Measurements from ENCODE around the gene PRKG1.
"Not testable (repeated sequence)": the region's sequence is repeated elsewhere in the genome, so short reads cannot be mapped to it uniquely, and the experiment has no call there.

The PRKG1 gene

DNA sequence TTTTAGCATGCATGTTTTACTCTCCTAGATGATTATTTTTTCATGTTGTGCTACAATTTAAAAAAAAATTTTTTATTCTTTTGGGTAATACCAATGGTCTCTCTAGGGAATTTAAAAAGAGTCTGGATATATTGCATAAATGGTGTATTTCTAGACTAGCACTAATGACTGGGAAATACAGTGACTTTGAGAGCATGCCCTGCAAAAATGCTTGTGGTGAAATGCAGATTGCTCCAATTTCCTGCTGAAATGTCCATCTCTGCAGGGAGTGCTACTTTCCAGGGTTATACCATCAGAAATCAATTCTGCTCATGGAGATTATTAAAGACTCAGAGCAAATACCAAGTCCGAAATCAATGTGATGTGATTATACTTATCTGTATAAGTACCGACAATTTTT is 186.1 kb downstream of the PRKG1 start:
- TF ChIP-seq, protein P1, sequence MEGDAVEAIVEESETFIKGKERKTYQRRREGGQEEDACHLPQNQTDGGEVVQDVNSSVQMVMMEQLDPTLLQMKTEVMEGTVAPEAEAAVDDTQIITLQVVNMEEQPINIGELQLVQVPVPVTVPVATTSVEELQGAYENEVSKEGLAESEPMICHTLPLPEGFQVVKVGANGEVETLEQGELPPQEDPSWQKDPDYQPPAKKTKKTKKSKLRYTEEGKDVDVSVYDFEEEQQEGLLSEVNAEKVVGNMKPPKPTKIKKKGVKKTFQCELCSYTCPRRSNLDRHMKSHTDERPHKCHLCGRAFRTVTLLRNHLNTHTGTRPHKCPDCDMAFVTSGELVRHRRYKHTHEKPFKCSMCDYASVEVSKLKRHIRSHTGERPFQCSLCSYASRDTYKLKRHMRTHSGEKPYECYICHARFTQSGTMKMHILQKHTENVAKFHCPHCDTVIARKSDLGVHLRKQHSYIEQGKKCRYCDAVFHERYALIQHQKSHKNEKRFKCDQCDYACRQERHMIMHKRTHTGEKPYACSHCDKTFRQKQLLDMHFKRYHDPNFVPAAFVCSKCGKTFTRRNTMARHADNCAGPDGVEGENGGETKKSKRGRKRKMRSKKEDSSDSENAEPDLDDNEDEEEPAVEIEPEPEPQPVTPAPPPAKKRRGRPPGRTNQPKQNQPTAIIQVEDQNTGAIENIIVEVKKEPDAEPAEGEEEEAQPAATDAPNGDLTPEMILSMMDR (conservative IDR thresholded peaks at IDR 0.05; ENCODE audit: low read length), result no peak
- DNase-seq (ENCODE audit: low read depth), result peak; percentile 39
- H3K4me3 ChIP-seq (ENCODE audit: low read length), result no peak overlapping the region

DNA sequence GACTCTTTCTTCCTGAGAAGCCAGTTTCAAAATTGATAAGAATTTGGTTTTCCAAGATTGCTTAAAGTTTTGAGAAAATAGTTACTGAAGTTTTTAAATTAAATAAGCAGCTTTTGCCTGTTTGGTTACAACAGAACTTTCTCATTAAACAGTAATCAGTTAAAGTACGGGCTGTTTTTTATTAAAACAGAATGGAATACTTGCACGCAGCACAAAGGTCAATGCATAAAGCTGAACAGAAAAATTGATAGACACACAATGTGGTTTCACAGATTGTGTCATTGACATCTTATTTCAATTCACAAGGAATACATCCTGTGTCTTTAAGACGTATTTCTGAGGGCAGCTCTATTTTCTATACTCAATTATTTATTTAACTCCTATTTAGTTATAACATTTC is 192.2 kb downstream of the PRKG1 start:
- H3K4me3 ChIP-seq (ENCODE audit: low read length), result no peak overlapping the region
- TF ChIP-seq, protein P1 (conservative IDR thresholded peaks at IDR 0.05; ENCODE audit: low read length), result no peak
- DNase-seq (ENCODE audit: low read depth), result peak; percentile 58

DNA sequence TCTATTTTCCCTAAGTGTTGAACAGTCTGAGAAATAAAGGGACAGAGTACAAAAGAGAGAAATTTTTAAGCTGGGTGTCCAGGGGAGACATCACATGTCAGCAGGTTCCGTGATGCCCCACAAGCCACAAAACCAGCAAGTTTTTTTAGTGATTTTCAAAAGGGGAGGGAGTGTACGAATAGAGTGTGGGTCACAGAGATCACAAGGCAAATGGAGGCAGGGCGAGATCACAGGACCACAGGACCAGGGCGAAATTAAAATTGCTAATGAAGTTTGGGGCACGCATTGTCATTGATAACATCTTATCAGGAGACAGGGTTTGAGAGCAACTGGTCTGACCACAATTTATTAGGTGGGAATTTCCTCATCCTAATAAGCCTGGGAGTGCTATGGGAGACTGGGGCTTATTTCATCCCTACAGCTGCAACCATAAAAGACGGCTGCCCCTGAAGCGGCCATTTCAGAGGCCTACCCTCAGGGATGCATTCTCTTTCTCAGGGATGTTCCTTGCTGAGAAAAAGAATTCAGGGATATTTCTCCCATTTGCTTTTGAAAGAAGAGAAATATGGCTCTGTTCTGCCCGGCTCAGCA is 193.8 kb downstream of the PRKG1 start:
- H3K4me3 ChIP-seq (ENCODE audit: low read length); DNase-seq (ENCODE audit: low read depth): not testable (repeated sequence)

DNA sequence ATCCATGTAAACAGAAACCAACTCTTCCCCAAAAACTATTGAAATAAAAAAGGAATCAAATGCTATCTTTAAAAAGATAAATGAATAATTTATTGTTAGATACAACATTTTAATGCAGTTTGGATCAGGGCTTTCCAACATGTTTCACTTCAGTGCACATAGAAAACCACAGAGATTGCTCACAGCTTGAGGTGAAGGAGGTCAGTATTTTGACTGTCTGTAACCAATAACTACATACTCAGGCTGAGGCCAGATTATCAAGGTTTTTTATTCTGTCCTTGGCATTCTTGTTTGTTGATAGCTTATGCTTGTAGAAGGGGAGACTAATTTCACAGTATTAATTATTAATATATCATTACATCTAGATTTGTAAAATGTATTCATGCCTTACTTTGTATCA is 195.5 kb downstream of the PRKG1 start:
- TF ChIP-seq, protein P1 (conservative IDR thresholded peaks at IDR 0.05; ENCODE audit: low read length), result no peak
- no peak overlapping the region for H3K4me3 ChIP-seq (ENCODE audit: low read length)
- peak; percentile 63 for DNase-seq (ENCODE audit: low read depth)

- no peak overlapping the region for H3K4me3 ChIP-seq (ENCODE audit: low read length)
- peak; percentile 51 for DNase-seq (ENCODE audit: low read depth)
- TF ChIP-seq, protein P1 (conservative IDR thresholded peaks at IDR 0.05; ENCODE audit: low read length), result no peak
These were observed 196.7 kb downstream of the PRKG1 start for GRCh38 chr10:51270936-51271530.

GRCh38 chr10:51272099-51272498 is 197.8 kb downstream of the PRKG1 start:
- H3K4me3 ChIP-seq (ENCODE audit: low read length); DNase-seq (ENCODE audit: low read depth): not testable (repeated sequence)

DNA sequence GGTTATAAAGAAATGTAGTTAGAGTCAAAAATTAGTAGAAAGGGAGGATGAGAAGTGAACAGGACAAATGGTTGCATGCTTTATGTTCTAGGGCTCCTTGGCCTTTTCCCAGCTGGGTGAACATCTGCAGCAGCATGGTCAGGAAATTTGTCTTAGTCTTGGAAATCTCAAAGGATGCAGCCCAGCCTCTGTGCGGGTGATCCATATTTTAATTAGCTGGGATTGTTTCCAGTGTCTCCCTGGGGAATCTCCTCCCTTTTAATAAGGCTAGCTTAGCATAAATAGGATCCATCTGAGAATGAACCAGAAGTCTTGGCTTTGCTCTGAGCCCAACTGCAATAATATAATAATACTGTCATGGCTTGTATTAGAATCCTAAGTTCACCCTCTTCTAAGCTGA is 198.3 kb downstream of the PRKG1 start:
- DNase-seq (ENCODE audit: low read depth), result peak; percentile 86
- H3K4me3 ChIP-seq (ENCODE audit: low read length), result no peak overlapping the region
- TF ChIP-seq, protein P1 (conservative IDR thresholded peaks at IDR 0.05; ENCODE audit: low read length), result no peak

GRCh38 chr10:51273574-51273973 is 199.3 kb downstream of the PRKG1 start:
- TF ChIP-seq, protein P1 (conservative IDR thresholded peaks at IDR 0.05; ENCODE audit: low read length), result no peak
- H3K4me3 ChIP-seq (ENCODE audit: low read length), result no peak overlapping the region
- DNase-seq (ENCODE audit: low read depth), result no peak

GRCh38 chr10:51276097-51276496 is 201.8 kb downstream of the PRKG1 start:
- not testable (repeated sequence) for H3K4me3 ChIP-seq (ENCODE audit: low read length); DNase-seq (ENCODE audit: low read depth)

- H3K4me3 ChIP-seq (ENCODE audit: low read length); DNase-seq (ENCODE audit: low read depth): not testable (repeated sequence)
These were observed 207.1 kb downstream of the PRKG1 start for GRCh38 chr10:51281387-51281786.

Data from AG10803 (cell line).